LoVo (cell line): ENCODE measurements around the gene STOML3.
"Not testable (repeated sequence)": the region's sequence is repeated elsewhere in the genome, so short reads cannot be mapped to it uniquely, and the experiment has no call there.

ENCODE experiments used
- DNase-seq: peaks from one replicate; pipeline ENCODE4 v3.0.0-alpha.2; 2016; ENCODE audit warnings: low spot score

STOML3 gene

DNA sequence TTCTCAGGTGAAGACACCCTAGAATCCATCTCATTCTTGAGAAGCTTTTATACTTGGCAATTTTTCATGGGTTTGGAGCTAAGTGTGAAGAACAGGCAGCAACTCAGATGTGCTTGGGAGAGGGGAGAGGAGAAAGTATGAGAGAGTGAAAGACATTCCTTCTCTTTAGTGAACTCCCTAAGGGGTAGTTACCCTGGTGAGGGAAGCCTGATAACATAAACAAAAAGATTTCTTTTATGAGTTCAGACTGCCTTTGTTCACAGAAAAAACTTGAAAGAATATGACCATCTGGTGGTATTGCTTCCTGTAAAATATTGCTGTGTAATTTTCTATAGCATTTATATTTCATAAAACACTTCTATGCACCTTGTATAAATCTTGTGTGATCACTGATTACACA, at the start of gene STOML3:
STOML3 (minus strand) TSS at position 139 of the 400 bp plus-strand sequence; CDS start at position 29, 110 bp downstream.
- no peak for DNase-seq

DNA sequence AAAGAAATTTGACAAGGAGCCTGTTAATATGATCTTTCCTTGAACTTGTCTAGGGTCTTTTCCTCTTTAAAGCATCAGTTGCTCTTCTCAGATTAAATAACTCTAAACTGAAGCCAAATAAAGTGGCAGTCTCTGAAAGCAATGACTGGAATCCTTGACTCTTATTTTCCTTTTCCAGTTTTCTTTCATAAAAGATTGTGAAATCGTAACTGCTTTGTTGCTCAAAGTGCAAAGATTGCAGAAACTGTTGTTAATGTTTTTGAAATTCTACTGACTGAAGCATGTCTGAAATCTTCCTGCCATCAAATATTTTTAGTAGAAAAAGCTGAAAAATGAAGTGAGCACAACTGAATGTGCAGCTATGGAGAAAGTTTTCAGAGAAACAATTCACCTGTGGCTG, 49.6 kb upstream of the STOML3 start:
- DNase-seq, result no peak

DNA sequence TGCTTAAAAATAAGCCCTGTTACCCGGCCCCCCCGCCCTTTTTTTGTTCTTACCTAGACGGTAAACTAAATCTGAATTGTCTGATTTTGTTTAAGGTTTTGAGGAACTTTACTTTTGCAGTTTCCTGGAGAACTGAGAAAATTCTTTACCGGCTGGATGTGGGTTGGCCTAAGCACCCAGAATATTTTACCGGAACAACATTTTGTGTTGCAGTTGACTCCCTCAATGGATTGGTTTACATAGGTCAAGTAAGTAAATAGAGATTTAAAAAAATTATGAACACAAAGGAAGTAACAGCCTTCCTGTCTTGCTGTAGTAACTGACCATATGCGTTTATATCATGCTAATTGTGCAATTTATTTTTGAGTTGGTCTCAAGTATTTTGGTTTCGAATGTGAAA, 48.4 kb upstream of the STOML3 start:
- no peak for DNase-seq

GRCh38 chr13:39038569-39039030, 48.0 kb upstream of the STOML3 start:
- peak; percentile 11 for DNase-seq

- DNase-seq, result peak; percentile 95
Measured at GRCh38 chr13:39037880-39038568, 47.4 kb upstream of the STOML3 start, which contains the start of the genes NHLRC3 and PROSER1. Gene NHLRC3, plus strand, starts transcription at chr13:39038456. Its CDS starts 184 bp downstream, at chr13:39038640. Gene PROSER1, minus strand, starts transcription at chr13:39038089. Its CDS starts 847 bp downstream, at chr13:39037242.

GRCh38 chr13:39037410-39037879, 46.8 kb upstream of the STOML3 start:
- DNase-seq, result no peak

- peak; percentile 27 for DNase-seq
Measured at GRCh38 chr13:39036212-39036611, 45.6 kb upstream of the STOML3 start.

GRCh38 chr13:39035799-39036198, 45.2 kb upstream of the STOML3 start:
- DNase-seq, result no peak

DNA sequence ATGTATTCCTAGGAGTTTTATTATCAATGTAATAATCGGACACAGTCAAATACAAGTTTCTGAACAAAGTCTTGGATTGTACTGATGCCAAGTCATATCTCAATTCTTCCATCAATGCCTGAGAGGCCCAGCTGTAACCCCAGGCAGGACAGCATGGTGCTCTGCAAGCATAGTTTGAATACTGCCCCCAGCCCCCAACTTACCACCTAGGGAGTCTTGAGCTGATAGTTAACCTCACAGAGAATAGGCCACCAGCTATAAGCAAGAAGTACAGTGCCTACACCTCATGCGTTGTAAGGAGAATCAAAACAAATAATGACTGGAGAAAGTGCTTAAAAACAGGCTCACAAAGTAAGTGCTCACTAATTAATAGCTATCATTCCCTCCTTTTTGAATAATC, 44.6 kb upstream of the STOML3 start:
- DNase-seq, result no peak

GRCh38 chr13:39034085-39034484, 43.5 kb upstream of the STOML3 start:
- DNase-seq, result no peak

DNA sequence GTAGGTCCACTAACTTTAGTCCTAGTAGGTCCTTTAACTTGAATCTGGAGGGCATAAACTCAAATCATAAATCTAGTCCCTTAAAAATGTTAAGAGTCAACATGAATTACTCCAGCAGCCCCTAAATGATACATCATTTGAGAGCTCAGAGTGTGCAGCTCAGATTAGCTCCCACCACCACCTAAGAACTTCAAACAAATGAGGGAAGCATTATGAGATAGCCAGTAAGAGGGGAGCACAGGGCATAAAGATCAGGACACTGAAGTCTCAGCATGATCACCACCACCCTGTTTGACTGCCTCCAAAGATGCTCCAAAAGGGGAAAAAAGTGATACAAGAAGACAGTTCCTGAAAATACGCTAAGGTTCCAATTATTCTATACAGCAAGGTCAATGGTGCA, 41.5 kb upstream of the STOML3 start:
- no peak for DNase-seq

GRCh38 chr13:39025433-39025839, 34.8 kb upstream of the STOML3 start:
- no peak for DNase-seq

GRCh38 chr13:39023761-39024160, 33.1 kb upstream of the STOML3 start:
- no peak for DNase-seq

DNA sequence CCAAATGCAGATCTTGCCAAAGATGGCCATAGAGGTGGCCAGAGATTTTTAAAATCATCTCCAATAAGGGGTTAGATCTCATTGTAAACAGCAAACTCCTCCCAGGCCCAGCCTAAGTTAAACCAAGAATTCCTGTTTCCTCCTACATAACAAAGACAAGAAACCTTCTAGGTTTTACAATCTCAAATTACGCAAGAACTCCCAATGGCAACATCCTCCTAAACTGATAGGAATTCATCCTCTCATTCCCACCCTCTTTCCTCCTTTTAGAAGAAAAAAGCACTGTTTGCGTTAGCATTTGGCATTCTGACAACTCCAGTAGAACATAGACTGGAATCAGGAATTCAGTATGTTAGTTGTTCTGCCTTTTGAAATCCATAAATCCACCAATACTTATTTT, 32.7 kb upstream of the STOML3 start:
- DNase-seq, result no peak

GRCh38 chr13:39020853-39021462, 30.3 kb upstream of the STOML3 start:
- no peak for DNase-seq

GRCh38 chr13:39016787-39017186, 26.2 kb upstream of the STOML3 start:
- no peak for DNase-seq

GRCh38 chr13:39016087-39016486, 25.5 kb upstream of the STOML3 start:
- no peak for DNase-seq

DNA sequence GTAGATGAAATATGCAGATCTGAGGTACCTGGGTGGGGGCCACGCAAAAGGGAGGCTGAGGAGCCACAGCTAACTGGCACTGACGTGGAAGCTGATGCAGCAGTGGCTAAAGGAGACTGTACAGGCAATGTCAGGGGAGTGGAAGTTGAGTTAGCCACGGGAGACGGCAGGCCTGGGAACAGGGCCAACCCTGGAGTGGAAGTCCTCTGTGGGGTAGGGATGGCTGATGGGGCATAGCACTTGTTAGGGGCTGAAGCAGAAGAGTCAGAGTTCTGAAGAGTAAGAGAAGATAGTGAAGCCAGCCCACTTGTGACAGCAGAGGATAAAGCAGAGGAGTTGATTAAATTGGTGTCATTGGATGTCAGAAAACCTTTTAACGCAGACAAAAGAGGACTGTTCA, 22.8 kb upstream of the STOML3 start:
- DNase-seq, result no peak

GRCh38 chr13:39012608-39013007, 22.0 kb upstream of the STOML3 start:
- DNase-seq, result no peak

DNA sequence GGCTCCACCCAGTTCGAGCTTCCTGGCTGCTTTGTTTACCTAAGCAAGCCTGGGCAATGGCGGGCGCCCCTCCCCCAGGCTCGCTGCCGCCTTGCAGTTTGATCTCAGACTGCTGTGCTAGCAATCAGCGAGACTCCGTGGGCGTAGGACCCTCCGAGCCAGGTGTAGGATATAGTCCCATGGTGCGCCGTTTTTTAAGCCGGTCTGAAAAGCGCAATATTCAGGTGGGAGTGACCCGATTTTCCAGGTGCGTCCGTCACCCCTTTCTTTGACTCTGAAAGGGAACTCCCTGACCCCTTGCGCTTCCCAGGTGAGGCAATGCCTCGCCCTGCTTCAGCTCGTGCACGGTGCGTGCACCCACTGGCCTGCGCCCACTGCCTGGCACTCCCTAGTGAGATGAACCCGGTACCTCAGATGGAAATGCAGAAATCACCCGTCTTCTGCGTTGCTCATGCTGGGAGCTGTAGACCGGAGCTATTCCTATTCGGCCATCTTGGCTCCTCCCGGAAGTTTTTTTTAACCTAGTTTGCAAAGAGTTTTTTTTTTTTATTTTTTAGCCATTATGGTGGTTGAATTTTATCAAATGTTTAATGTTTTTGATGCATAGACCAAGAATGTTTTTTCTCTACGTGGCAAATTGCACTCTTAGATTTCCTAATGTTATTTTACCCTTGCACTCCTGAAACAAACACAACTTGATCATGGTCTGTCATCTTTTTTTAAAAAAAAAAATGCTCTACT, 15.9 kb upstream of the STOML3 start:
- DNase-seq, result not testable (repeated sequence)

DNA sequence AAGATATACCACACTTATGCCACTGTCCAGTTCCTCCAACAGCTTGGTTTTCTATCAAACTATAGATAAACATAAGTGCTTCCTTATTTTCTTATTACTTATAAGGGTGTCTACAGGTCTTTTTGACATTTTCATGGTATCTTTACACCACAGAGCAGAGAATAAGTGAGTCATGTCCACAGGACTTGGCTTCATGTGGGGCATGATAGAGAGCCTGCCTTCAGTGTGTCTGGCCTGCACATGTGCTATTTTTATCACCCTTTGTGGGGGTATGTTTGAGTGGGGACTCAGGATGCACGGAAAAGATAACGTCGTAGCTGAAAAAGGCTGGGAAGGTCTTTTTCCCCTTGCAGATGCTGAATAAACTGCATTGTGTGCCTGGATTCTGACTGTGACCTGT, 8.1 kb upstream of the STOML3 start:
- no peak for DNase-seq

DNA sequence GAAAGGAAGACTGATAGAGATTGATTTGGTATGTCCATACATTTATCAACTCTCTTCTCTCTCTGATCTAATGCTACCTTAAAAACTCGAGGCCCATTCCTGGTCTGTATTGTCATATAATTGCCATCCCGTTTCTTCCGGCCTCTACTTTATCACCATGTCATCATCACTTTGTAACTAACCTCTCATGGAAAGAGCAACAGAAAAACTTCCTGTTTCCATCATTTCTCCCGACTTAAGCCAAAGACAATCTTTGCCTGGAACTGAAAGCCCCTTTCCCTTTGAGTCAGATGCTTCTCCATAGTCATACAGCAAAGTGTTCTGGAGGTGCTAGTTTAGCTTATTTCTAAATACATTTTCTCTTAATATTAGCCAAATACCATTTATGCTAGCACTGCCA, 2.8 kb upstream of the STOML3 start:
- DNase-seq, result no peak

GRCh38 chr13:38981096-38981495, 9.5 kb downstream of the STOML3 start:
- DNase-seq, result no peak
